ENCODE data around the gene CTRB2.

GRCh38 chr16:75193730-75194444, 13.1 kb downstream of the CTRB2 start:
- TF ChIP-seq CTCF (IDR thresholded peaks at IDR 0.05): no peak
- no peak for TF ChIP-seq ZFX (IDR thresholded peaks at IDR 0.05; ENCODE audit: borderline replicate concordance)
